Mucosa of descending colon (tissue), 3 donors: ENCODE results near the gene SLC25A23. TPM values are rescaled to one million over a fixed set of nuclear protein-coding genes. Genes with fewer than 3 reads are reported as not detected.

ENCODE experiments used
- ATAC-seq: fragments of 200-7000 bp; cut with Tn5 transposase; one replicate; pipeline ENCODE4 v1.9.1; 2020; ENCODE audit warnings: mild to moderate bottlenecking, moderate library complexity
- DNase-seq, 3 donors: peaks; one replicate each; pipeline ENCODE4 v3.0.0-alpha.2; 2020
- H3K36me3 ChIP-seq: fragments of 200-600 bp; one replicate; pipeline ENCODE4 v1.8.0; 2021; ENCODE audit warnings: low read depth, mild to moderate bottlenecking
- H3K4me1 ChIP-seq: fragments of 200-600 bp; one replicate; pipeline ENCODE4 v1.8.0; 2021; ENCODE audit warnings: low read depth, mild to moderate bottlenecking
- H3K4me3 ChIP-seq: fragments of 200-600 bp; one replicate; pipeline ENCODE4 v1.8.0; 2021; ENCODE audit warnings: mild to moderate bottlenecking
- H3K9me3 ChIP-seq: fragments of 200-600 bp; one replicate; pipeline ENCODE4 v1.8.0; 2021; ENCODE audit warnings: mild to moderate bottlenecking
- intact Hi-C, 2 donors: fragments of 100-400 bp; cut with DNase I in 1 of 2; cut with micrococcal nuclease in 1 of 2; formaldehyde crosslinking; loops; one replicate each; pipeline versions ENCODE4 v1.11.0 to v1.11.1; 2022; cut with DNase I, micrococcal nuclease
- total RNA-seq, 3 donors: library from RNA; stranded (reverse); fragmentation: NEBNext Ultra II Directional in 2 of 3; extraction: Animal tissue kit (Norgen Biotek cat#: 25700) in 2 of 3; gene quantifications; one replicate each; pipeline versions ENCODE4 v1.2.1 to v1.2.4, GENCODE V29; 2021 to 2023
- TF ChIP-seq, protein P1 (sequence below): fragments of 200-600 bp; IDR thresholded peaks from one replicate; pipeline ENCODE4 v1.8.0; 2022; ENCODE audit warnings: antibody characterized with exemption, mild to moderate bottlenecking
- donor health status: DM: no; HTN: no; CAD: no; lungs with moderate emphysema.
- donor health status: DM: no; HTN: no; CAD: no.
- donor health status: DM: no; HTN: yes; CAD: no.

SLC25A23 gene
- total RNA-seq, 3 donors from 2014 or later: 106 to 181 (median 116) TPM

DNA sequence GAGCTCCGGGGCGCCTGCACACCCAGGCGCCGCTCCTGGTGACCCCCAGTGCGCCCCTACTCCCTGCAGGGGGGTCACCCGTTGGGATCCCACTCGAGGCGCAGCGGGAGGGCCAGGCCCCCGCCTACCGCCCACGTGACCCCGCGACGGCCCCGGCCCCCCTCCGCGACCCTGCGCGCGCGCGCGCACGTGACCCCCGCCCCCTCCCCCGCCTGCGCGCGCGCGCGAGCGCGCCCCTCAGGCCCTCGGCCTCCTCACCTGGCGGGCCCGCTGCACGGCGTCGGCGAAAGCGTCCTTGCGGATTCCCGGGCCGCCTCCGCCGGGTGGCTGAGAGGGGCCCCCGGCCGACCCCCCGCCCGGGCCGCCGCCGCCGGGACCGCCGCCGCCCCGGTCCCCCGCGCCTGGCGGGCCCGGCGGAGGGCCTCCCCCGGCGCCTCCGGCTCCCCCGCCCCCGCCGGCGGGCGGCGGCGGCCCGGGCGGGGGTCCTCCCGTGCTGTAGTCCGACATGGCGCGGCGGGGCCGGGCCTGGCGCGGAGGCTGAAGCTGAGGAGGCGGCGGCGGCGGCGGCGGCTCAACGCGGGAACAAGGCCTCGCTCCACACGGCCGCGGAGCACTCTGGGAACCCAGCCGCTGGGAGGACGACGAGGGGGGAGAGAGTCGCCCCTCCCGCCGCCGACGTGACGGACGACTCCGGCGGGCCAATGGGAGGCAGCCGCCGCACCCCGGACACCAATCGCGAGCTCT lies 35.2 kb downstream of the SLC25A23 start, which contains the start of gene KHSRP:
Gene KHSRP, minus strand, starts transcription at position 617 of the 744 bp plus-strand sequence. Its CDS starts 110 bp downstream, at position 507.
- H3K4me1 ChIP-seq: peaks cover 19% of the 10 kb centered on the region
- intact Hi-C loops: no loop called here
- ATAC-seq: no peak
- peak within 1 kb of the TSS; percentile 61 for H3K4me3 ChIP-seq
- H3K36me3 ChIP-seq: peaks cover 12% of the 10 kb centered on the region
- DNase-seq: peak in 1 of 3 donors; percentile 61
- H3K9me3 ChIP-seq: no peaks in the 10 kb centered on the region
- TF ChIP-seq, protein P1, sequence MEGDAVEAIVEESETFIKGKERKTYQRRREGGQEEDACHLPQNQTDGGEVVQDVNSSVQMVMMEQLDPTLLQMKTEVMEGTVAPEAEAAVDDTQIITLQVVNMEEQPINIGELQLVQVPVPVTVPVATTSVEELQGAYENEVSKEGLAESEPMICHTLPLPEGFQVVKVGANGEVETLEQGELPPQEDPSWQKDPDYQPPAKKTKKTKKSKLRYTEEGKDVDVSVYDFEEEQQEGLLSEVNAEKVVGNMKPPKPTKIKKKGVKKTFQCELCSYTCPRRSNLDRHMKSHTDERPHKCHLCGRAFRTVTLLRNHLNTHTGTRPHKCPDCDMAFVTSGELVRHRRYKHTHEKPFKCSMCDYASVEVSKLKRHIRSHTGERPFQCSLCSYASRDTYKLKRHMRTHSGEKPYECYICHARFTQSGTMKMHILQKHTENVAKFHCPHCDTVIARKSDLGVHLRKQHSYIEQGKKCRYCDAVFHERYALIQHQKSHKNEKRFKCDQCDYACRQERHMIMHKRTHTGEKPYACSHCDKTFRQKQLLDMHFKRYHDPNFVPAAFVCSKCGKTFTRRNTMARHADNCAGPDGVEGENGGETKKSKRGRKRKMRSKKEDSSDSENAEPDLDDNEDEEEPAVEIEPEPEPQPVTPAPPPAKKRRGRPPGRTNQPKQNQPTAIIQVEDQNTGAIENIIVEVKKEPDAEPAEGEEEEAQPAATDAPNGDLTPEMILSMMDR: no peak

DNA sequence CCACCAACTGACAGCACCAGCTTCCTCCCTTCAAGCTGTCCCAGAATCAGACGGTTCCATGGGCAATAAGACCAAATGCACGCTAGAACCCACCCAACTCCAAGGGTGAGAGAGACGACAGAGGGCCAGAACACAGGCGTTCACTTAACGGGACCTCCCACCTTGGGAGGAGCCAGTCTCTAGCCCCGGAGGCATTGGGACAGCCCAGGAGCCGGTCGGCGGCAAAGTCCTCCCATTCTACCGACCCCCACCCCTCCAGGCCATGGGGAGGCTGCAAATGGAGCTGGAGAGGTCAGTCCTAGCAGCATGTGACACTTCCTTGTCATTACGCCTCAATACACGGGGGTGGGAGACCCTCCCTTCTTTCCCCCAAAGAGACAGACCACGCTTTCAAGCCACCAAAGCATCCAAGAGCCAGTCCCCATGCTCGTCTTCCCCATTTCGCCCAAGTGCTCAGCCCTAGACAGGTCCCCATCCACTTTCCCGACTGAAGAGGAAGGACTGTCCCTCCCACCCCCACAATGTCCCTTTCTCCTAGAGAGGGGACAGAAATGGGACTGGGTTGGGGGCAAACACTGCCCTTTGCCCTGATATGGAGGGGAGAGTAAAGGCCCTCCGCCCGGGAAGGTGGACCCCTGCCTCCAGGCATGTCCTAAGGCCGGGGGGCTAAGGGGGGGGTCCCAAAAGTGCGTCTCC lies 35.9 kb downstream of the SLC25A23 start:
- Histone ChIP-seq H3K4me1 (peaks cover 19% of the 10 kb centered on the region), H3K36me3 (peaks cover 12% of the 10 kb centered on the region), H3K9me3 (no peaks in the 10 kb centered on the region), H3K4me3 (peak overlapping the region; percentile 61)
- DNase-seq (peak in 2 of 3 donors; percentile 41 to 51), ATAC-seq (no peak)
- intact Hi-C loops: no loop called here
- TF ChIP-seq, protein P1: no peak

DNA sequence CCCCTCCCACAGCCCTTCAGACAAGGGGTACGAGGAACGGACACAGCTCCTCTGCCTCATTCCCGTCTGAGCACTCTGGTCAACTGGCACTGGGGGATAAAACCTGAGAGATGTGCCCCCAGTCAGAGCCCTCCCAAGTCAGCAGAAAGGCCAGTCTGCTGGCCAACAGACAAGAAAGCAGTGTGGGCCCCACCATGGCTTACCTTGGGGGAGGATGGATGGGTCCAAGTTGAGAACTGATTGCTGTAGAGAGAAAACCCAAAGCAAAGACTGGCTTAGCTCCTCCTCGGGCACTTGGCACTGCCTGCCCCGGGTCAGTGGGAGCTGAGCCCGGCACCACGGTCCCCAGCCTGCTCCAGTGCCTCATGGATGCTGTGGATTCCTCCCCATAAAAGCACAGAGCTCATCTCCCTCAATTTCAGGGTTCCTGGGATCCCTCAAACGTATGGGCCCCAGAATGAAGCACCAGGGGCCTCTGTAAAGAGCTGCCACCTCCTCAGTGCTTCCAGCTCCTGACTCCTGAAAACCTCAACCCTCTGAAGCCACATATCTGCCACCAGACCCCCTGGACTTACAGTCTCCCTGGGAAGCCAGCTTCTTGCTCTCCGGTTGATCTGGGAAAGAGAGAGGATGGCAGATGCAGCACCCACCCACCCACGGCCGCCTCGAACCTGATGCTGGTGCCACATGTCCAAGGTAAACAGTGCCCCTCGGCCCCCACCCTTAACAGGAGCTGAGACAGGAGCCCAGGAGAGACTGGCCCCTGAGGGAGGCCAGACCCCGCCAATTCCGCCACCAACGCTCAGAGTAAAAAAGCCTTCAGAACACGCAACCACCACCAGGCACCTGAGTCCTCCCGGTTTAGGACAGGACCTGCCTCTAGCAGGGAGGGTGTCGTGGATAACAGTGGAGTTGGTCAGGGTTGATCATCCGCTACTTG lies 38.2 kb downstream of the SLC25A23 start:
- Histone ChIP-seq H3K36me3 (peaks cover 26% of the 10 kb centered on the region), H3K4me1 (peaks cover 19% of the 10 kb centered on the region), H3K9me3 (no peaks in the 10 kb centered on the region), H3K4me3 (no peak overlapping the region)
- DNase-seq: no peak
- ATAC-seq: no peak
- TF ChIP-seq, protein P1: no peak
- intact Hi-C loops: no loop called here

DNA sequence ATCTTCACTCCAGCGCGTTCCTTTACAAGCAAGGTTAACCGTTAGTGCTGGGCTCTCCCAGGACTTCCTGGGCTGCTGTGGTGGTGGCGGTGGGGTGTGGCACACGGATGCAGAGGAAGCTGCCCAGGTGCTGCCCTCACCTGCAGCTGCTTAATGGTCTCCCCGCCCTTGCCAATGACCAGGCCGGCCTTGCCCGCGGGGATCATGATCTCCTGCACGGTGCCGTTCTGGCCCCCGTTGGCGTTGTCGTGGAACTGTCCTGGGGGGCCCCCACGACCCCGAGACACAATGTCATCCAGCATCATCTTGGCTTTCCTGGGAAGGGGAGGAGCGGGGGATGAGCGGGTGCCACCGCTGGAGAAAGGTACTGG lies 41.0 kb downstream of the SLC25A23 start:
- ATAC-seq (peak; percentile 61), DNase-seq (no peak)
- no peak overlapping the region for H3K4me3 ChIP-seq
- H3K9me3 ChIP-seq: no peaks in the 10 kb centered on the region
- TF ChIP-seq, protein P1: no peak
- H3K36me3 ChIP-seq: peaks cover 30% of the 10 kb centered on the region
- intact Hi-C loops: no loop called here
- H3K4me1 ChIP-seq: peaks cover 9% of the 10 kb centered on the region
